ENCODE data around the gene NEAT1. TPM values are rescaled to one million over a fixed set of nuclear protein-coding genes. Genes with fewer than 3 reads are reported as not detected.

NEAT1 gene
- total RNA-seq, 1 donor from 2014 or later, result 411 TPM

DNA sequence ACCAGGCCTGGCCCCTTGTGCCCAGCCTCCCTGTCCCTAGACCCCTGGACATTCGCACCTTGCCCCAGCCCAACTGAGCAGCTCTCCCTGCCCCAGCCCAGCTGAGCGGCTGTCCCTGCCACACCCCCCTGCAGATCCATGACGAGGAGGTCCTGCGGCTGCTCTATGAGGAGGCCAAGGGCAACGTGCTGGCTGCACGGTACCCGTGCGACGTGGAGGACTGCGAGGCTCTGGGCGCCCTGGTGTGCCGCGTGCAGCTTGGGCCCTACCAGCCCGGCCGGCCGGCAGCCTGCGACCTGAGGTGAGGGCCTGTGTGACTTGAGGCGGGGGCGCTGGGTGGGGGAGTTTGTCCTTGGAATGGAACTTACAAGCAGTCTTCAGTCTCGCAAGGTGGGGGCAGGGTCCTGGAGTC is 28.5 kb upstream of the NEAT1 start:
- DNase-seq, result no peak
- no peak overlapping the region for H3K27ac Mint-ChIP-seq
- no peaks in the 10 kb centered on the region for H3K27me3 Mint-ChIP-seq
- no peak overlapping the region for H3K4me3 Mint-ChIP-seq
- intact Hi-C loops (cut with micrococcal nuclease), result no loop called here
- H3K9me3 Mint-ChIP-seq, result no peaks in the 10 kb centered on the region
- H3K4me1 Mint-ChIP-seq, result peaks cover 16% of the 10 kb centered on the region
- H3K36me3 Mint-ChIP-seq (ENCODE audit: low read depth), result peaks cover 32% of the 10 kb centered on the region

DNA sequence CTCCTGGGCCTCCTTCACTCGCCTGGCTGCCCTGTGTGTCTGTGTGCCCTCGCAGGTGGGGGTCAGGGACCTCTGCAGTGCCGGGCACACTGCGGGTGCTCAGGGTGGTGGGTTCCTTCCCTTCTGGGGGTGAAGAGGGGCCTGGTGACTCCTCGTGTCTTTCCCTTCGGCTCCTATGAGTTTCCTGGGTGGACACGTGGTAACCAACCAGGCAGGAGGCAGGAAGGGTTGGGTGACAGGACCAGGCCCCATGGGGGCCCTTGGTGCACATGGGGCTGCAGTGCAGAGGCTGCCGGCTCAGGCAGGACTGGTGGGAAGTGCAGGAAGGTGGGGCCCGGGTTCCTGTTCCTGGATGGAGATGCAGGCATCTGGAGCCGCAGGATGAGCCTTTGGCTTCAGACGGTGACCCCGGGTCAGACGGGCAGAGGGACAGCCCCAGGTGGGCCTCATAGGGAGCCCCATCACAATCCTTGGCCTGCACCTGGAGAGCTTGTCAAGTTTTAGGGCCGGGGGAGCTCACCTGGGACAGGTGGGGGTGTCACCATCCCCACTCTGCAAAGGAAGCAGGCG is 26.6 kb upstream of the NEAT1 start:
- H3K4me3 Mint-ChIP-seq, result no peak overlapping the region
- H3K4me1 Mint-ChIP-seq, result peaks cover 3% of the 10 kb centered on the region
- intact Hi-C loops (cut with micrococcal nuclease), result no loop called here
- DNase-seq, result no peak
- peaks cover 40% of the 10 kb centered on the region for H3K36me3 Mint-ChIP-seq (ENCODE audit: low read depth)
- no peaks in the 10 kb centered on the region for H3K9me3 Mint-ChIP-seq
- H3K27ac Mint-ChIP-seq, result no peak overlapping the region
- no peaks in the 10 kb centered on the region for H3K27me3 Mint-ChIP-seq

- H3K4me3 Mint-ChIP-seq, result no peak overlapping the region
- no peak for DNase-seq
- peaks cover 3% of the 10 kb centered on the region for H3K4me1 Mint-ChIP-seq
- intact Hi-C loops (cut with micrococcal nuclease), result no loop called here
- H3K27ac Mint-ChIP-seq, result no peak overlapping the region
- H3K9me3 Mint-ChIP-seq, result no peaks in the 10 kb centered on the region
- no peaks in the 10 kb centered on the region for H3K27me3 Mint-ChIP-seq
- H3K36me3 Mint-ChIP-seq (ENCODE audit: low read depth), result peaks cover 37% of the 10 kb centered on the region
Measured at GRCh38 chr11:65396769-65397745, 25.5 kb upstream of the NEAT1 start.

DNA sequence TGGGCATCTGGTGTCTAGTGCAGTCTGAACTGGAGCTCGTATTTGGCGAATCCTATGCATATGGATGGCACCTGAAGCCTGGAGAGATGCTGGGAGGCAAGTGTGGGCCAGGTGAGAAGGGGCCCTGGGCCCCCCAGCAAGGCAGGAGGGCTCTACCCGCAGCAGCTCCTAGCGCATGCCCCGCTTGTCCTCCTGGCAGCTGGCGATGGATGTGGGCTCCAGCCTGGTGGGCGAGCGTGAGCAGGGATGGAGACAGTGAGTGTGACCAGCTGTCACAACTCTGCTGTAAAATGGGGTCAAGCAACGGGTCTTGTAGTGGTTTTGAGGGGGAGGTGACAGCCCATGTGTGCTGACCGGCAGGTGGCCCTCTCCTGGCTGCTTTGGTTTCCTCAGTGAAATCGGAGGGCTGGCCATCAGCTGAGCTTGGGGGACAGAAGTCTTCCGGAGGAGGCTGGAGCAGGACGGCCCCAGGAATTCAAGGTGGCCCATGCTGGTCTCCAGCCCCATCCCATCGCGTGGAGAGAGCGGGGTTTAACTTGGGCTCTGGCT is 24.2 kb upstream of the NEAT1 start:
- Mint-ChIP-seq H3K9me3 (no peaks in the 10 kb centered on the region), H3K27me3 (no peaks in the 10 kb centered on the region), H3K4me1 (peaks cover 7% of the 10 kb centered on the region), H3K27ac (no peak overlapping the region), H3K36me3 (ENCODE audit: low read depth) (peaks cover 37% of the 10 kb centered on the region), H3K4me3 (no peak overlapping the region)
- DNase-seq, result no peak
- intact Hi-C loops (cut with micrococcal nuclease), result no loop called here

DNA sequence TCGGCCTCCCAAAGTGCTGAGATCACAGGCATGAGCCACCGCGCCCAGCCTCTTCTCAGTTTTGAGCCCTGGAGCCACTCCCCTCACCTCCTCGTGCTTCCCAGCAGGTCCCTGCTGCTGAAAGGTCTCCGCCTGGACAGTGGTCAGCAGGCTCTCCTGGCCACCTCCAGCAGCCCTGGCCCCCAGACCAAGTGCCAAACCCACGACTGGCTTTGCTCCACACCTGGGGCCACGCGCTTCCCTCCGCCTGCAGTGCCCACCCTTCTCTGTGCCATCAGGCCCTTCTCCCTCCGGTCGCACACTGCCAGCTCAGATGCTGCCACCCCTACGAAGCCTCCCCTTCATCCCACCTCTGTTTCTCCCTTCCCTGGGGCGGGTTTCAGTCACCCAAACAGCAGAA is 23.3 kb upstream of the NEAT1 start:
- intact Hi-C loops (cut with micrococcal nuclease), result no loop called here
- Mint-ChIP-seq H3K27ac (no peak overlapping the region), H3K4me1 (peaks cover 9% of the 10 kb centered on the region), H3K4me3 (no peak overlapping the region), H3K36me3 (ENCODE audit: low read depth) (peaks cover 38% of the 10 kb centered on the region), H3K27me3 (no peaks in the 10 kb centered on the region), H3K9me3 (no peaks in the 10 kb centered on the region)
- no peak for DNase-seq

DNA sequence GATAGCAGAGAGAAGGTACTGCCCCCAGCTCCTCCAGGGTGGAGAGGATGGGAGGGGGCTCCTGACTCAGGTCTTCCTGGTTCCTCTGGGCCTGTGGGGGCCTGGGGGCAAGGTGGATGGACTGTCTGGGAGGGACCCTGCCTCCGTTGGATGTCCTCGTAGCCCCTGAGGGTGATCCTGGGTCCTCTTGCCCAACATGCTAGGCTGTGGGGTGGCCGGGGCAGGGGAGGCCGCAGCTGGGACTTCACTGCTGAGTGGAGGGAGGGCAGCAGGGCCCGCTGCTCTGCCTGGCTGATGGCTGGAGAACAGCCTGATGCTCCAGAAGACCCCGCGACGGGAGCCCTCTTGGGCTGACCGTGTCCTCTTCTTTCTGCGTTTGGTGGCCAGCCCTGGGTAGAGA is 22.8 kb upstream of the NEAT1 start:
- intact Hi-C loops (cut with micrococcal nuclease), result no loop called here
- Mint-ChIP-seq H3K9me3 (no peaks in the 10 kb centered on the region), H3K36me3 (ENCODE audit: low read depth) (peaks cover 41% of the 10 kb centered on the region), H3K4me3 (no peak overlapping the region), H3K27ac (no peak overlapping the region), H3K4me1 (peaks cover 11% of the 10 kb centered on the region), H3K27me3 (no peaks in the 10 kb centered on the region)
- no peak for DNase-seq

- no peak overlapping the region for H3K4me3 Mint-ChIP-seq
- H3K27me3 Mint-ChIP-seq, result no peaks in the 10 kb centered on the region
- no peak overlapping the region for H3K27ac Mint-ChIP-seq
- no peaks in the 10 kb centered on the region for H3K9me3 Mint-ChIP-seq
- intact Hi-C loops (cut with micrococcal nuclease), result no loop called here
- peaks cover 45% of the 10 kb centered on the region for H3K36me3 Mint-ChIP-seq (ENCODE audit: low read depth)
- H3K4me1 Mint-ChIP-seq, result peaks cover 11% of the 10 kb centered on the region
- DNase-seq, result no peak
Measured at GRCh38 chr11:65400307-65401072, 22.1 kb upstream of the NEAT1 start.

- Mint-ChIP-seq H3K4me1 (peaks cover 11% of the 10 kb centered on the region), H3K27ac (no peak overlapping the region), H3K9me3 (no peaks in the 10 kb centered on the region), H3K4me3 (no peak overlapping the region), H3K36me3 (ENCODE audit: low read depth) (peaks cover 45% of the 10 kb centered on the region), H3K27me3 (no peaks in the 10 kb centered on the region)
- intact Hi-C loops (cut with micrococcal nuclease), result no loop called here
- DNase-seq, result no peak
Measured at GRCh38 chr11:65401073-65401802, 21.4 kb upstream of the NEAT1 start.

DNA sequence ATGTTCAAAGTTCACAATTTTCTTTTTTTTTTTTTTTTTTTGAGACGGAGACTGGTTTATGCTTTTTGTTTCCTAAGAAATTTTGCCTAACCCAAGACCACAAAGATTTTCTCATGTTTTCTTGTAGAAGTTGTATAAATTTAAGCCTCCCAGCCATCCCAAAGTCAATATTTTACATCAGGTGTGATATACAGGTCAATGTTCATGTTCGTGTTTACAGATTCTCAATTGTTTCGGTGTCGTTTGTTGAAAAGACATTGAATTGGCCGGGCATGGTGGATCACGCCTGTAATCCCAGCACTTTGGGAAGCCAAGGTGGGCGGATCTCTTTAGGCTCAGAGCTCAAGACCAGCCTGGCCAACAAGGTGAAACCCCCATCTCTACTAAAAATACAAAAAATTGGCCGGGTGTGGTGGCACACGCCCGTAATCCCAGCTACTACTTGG is 20.8 kb upstream of the NEAT1 start:
- intact Hi-C loops (cut with micrococcal nuclease), result no loop called here
- Mint-ChIP-seq H3K9me3 (no peaks in the 10 kb centered on the region), H3K36me3 (ENCODE audit: low read depth) (peaks cover 47% of the 10 kb centered on the region), H3K27me3 (no peaks in the 10 kb centered on the region), H3K27ac (no peak overlapping the region), H3K4me3 (no peak overlapping the region), H3K4me1 (peaks cover 11% of the 10 kb centered on the region)
- DNase-seq, result no peak

DNA sequence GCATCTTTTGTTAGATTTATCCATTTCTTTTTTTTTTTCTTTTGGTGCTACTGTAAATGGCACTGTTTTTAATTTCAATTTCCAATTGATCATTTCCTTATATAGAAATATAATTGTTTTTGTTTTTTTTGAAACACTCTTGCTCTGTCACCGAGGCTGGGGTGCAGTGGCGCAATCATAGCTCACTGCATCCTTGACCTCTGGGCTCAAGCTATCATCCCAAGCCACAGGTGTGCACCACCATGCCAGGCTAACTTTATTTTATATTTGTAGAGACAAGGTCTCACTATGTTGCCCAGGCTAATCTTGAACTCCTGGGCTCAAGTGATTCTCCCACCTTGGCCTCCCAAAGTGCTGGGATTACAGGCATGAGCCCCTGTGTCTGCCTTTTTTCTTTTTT is 19.8 kb upstream of the NEAT1 start:
- peaks cover 8% of the 10 kb centered on the region for H3K4me1 Mint-ChIP-seq
- no peaks in the 10 kb centered on the region for H3K9me3 Mint-ChIP-seq
- intact Hi-C loops (cut with micrococcal nuclease), result no loop called here
- peaks cover 46% of the 10 kb centered on the region for H3K36me3 Mint-ChIP-seq (ENCODE audit: low read depth)
- no peak overlapping the region for H3K4me3 Mint-ChIP-seq
- DNase-seq, result no peak
- no peak overlapping the region for H3K27ac Mint-ChIP-seq
- no peaks in the 10 kb centered on the region for H3K27me3 Mint-ChIP-seq

DNA sequence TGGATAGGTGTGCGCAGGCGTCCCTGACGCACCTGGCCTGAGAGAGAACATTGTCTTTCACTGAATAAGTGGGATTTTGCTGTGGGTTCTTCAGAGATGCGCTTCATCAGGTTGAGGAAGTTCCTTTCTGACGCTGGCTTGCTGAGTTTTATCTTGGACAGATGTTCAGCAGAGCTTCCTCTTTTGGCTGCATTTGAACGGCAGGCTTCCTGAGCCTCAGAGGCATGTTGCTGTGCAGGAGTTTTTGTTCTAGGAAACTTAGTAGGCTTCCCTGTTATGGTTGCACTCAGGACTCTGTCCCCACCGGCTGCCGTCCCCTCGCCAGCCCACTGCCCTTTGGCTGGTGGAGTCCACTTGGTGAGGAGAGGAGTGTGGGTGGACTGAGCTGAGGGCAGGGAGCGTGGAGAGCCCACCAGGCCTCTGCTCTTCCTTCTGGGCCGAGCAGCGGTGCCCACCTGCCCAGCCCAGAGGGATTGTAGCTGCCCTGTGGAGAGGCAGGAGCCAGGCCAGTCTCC is 18.9 kb upstream of the NEAT1 start:
- H3K27ac Mint-ChIP-seq, result no peak overlapping the region
- DNase-seq, result no peak
- peaks cover 8% of the 10 kb centered on the region for H3K4me1 Mint-ChIP-seq
- H3K36me3 Mint-ChIP-seq (ENCODE audit: low read depth), result peaks cover 43% of the 10 kb centered on the region
- intact Hi-C loops (cut with micrococcal nuclease), result no loop called here
- no peak overlapping the region for H3K4me3 Mint-ChIP-seq
- H3K27me3 Mint-ChIP-seq, result no peaks in the 10 kb centered on the region
- no peaks in the 10 kb centered on the region for H3K9me3 Mint-ChIP-seq

- DNase-seq, result no peak
- Mint-ChIP-seq H3K9me3 (no peaks in the 10 kb centered on the region), H3K27ac (no peak overlapping the region), H3K4me1 (peaks cover 8% of the 10 kb centered on the region), H3K27me3 (no peaks in the 10 kb centered on the region), H3K4me3 (no peak overlapping the region), H3K36me3 (ENCODE audit: low read depth) (peaks cover 44% of the 10 kb centered on the region)
- intact Hi-C loops (cut with micrococcal nuclease), result no loop called here
Measured at GRCh38 chr11:65404210-65404609, 18.4 kb upstream of the NEAT1 start.

DNA sequence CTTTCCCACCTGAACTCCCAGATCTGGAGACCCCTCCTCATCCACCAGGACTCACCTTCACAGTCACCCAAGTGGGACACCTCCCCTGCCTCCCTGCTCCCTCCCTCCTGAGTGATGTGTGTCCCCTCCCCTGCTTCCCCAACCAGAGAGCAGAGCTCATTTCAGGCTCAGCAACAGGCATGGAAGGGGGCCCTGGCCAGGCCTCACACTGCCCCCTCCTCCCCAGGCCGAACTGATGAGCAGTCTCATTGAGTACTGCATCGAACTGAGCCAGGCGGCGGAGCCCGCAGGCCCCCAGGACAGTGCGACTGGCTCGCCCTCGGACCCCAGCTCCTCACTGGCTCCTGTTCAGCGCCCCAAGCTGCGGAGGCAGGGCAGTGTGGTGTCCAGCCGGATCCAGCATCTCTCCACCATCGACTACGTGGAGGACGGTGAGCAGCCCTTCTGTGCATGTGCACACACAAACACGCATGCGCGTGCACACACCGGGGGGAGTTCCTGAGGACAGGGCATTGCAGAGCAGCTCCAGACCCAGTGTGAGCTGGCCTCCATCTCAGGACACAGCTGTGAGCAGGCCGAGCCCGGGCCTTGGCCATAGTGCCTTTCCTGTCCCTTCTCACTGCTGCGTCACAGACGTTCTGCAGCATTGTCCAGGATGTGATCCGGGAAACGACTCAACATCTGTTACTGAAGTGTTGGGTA is 17.8 kb upstream of the NEAT1 start:
- peaks cover 8% of the 10 kb centered on the region for H3K4me1 Mint-ChIP-seq
- no peaks in the 10 kb centered on the region for H3K9me3 Mint-ChIP-seq
- H3K4me3 Mint-ChIP-seq, result no peak overlapping the region
- peaks cover 43% of the 10 kb centered on the region for H3K36me3 Mint-ChIP-seq (ENCODE audit: low read depth)
- H3K27ac Mint-ChIP-seq, result no peak overlapping the region
- no peak for DNase-seq
- intact Hi-C loops (cut with micrococcal nuclease), result no loop called here
- no peaks in the 10 kb centered on the region for H3K27me3 Mint-ChIP-seq

Measured in activated CD4-positive, alpha-beta T cell treated with anti-CD3 and anti-CD28 coated beads, Interleukin-2, amount 10 ng/mL, durations not matched to agents 24 days and 14 days (primary cell).